Measurements from ENCODE around the gene ADAMTS19. TPM values are rescaled to one million over a fixed set of nuclear protein-coding genes. Genes with fewer than 3 reads are reported as not detected.

The ADAMTS19 gene
- total RNA-seq, 1 donor from 2014 or later = 0.12 TPM

DNA sequence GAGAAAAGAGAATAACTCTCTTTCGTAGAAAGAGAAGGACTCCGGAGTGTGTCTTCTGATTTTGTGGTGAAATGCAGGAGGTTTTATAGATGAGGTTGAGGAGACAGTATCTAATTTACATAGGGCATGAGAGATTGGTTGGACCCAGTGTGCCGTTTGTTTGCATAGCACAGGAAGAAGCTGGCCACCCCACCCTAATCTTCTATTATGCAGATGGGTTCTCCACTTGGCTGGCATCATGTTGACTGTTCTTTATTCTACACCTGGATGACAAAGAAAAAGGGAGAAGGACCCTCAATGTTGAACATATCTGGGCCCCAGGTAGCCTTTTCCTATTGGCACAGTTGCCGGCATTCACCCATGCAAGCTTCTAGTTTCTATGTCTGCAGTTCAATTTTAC, 264.5 kb downstream of the ADAMTS19 start:
- H3K4me1 Mint-ChIP-seq (ENCODE audit: low read depth) = no peaks in the 10 kb centered on the region
- H3K4me3 Mint-ChIP-seq (ENCODE audit: unreplicated experiment) = no peak overlapping the region
- no peak overlapping the region for H3K27ac Mint-ChIP-seq (ENCODE audit: unreplicated experiment)

DNA sequence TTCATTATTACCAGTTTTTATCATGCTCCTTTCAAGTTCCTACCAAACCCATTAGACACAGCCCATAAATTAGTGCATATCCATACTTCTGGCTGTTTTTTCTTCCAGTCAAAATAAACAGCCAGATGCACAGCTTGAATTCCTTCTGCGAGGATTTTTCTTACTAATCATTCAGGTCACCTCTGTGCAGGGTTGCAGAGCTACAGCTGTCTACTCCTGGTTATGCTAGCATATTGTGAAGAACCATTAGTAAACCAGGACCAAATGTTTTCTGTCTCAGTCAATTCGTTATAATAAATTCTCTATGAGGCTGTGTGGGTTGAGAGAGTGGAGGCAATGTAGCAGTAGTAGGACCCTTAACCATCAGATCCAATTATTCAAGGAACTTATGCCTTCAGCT, 279.7 kb downstream of the ADAMTS19 start:
- Mint-ChIP-seq H3K4me3 (ENCODE audit: unreplicated experiment) (no peak overlapping the region), H3K4me1 (ENCODE audit: low read depth) (no peaks in the 10 kb centered on the region)
- no peak for DNase-seq (ENCODE audit: low spot score)

More for the DNA sequence above, 264.5 kb downstream of the ADAMTS19 start:
- Mint-ChIP-seq H3K27me3 (ENCODE audit: low read depth) (peaks cover 2% of the 10 kb centered on the region), H3K9me3 (ENCODE audit: low read depth) (no peaks in the 10 kb centered on the region), H3K36me3 (ENCODE audit: low read depth) (no peaks in the 10 kb centered on the region)
- TF ChIP-seq, protein P1, sequence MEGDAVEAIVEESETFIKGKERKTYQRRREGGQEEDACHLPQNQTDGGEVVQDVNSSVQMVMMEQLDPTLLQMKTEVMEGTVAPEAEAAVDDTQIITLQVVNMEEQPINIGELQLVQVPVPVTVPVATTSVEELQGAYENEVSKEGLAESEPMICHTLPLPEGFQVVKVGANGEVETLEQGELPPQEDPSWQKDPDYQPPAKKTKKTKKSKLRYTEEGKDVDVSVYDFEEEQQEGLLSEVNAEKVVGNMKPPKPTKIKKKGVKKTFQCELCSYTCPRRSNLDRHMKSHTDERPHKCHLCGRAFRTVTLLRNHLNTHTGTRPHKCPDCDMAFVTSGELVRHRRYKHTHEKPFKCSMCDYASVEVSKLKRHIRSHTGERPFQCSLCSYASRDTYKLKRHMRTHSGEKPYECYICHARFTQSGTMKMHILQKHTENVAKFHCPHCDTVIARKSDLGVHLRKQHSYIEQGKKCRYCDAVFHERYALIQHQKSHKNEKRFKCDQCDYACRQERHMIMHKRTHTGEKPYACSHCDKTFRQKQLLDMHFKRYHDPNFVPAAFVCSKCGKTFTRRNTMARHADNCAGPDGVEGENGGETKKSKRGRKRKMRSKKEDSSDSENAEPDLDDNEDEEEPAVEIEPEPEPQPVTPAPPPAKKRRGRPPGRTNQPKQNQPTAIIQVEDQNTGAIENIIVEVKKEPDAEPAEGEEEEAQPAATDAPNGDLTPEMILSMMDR (IDR thresholded peaks at IDR 0.05) = no peak
- no peak for DNase-seq (ENCODE audit: low spot score)

DNA sequence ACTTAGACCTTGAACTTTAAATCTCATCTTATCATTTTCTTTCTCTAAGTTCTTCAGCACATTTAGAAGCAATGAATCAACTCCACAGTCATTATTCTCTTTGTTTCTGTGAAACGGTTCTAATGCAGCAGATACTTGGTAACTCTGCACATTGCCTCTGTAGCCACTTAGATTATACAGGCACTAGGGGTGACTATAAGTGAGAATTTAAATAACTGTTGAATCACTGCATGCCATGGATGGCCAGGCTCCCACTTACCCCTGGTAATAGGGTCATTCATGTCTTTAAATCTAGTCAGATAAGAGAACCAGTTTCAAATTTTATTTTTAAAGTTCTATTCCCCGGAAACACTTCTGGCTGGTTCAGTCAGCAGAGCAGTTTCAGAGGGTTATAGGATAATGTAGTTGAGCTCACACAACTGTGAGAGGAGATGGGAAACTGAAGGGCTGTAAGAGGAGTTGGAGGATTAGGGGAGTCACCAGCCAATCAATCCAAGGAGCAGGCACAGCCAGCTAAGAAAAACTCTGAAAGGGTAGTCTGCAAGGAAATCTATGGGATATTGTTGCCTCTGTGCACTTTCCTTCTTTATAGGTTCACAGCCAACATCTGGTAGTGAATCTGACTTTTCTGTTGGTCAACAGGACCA, 283.6 kb downstream of the ADAMTS19 start:
- Mint-ChIP-seq H3K4me1 (ENCODE audit: low read depth) (no peaks in the 10 kb centered on the region), H3K27me3 (ENCODE audit: low read depth) (peaks cover 2% of the 10 kb centered on the region), H3K36me3 (ENCODE audit: low read depth) (no peaks in the 10 kb centered on the region), H3K27ac (ENCODE audit: unreplicated experiment) (no peak overlapping the region), H3K4me3 (ENCODE audit: unreplicated experiment) (no peak overlapping the region), H3K9me3 (ENCODE audit: low read depth) (no peaks in the 10 kb centered on the region)
- no peak for DNase-seq (ENCODE audit: low spot score)
- TF ChIP-seq, protein P1 (IDR thresholded peaks at IDR 0.05) = no peak

More for the DNA sequence above, 279.7 kb downstream of the ADAMTS19 start:
- Mint-ChIP-seq H3K36me3 (ENCODE audit: low read depth) (no peaks in the 10 kb centered on the region), H3K27me3 (ENCODE audit: low read depth) (peaks cover 2% of the 10 kb centered on the region), H3K27ac (ENCODE audit: unreplicated experiment) (no peak overlapping the region), H3K9me3 (ENCODE audit: low read depth) (no peaks in the 10 kb centered on the region)
- TF ChIP-seq, protein P1 (IDR thresholded peaks at IDR 0.05) = no peak

DNA sequence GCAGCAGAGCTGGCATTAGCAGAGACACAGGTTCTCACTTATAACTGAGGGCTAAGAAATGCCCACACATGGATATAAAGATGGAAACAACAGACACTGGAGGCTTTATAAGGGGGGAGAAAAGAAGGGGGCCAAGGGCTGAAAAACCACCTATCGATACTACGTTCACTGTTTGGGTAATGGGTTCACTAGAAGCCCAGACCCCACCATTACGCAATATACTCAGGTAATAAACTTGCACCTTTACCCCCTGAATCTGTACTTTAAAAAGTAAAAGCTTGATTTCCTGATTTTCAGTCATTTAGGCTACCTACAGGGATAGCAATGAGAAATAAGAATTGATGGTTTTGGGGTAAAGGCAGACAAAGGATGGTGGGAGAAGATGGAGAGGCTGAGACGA, 285.9 kb downstream of the ADAMTS19 start:
- no peak overlapping the region for H3K4me3 Mint-ChIP-seq (ENCODE audit: unreplicated experiment)
- no peaks in the 10 kb centered on the region for H3K36me3 Mint-ChIP-seq (ENCODE audit: low read depth)
- H3K27me3 Mint-ChIP-seq (ENCODE audit: low read depth) = peaks cover 2% of the 10 kb centered on the region
- no peaks in the 10 kb centered on the region for H3K4me1 Mint-ChIP-seq (ENCODE audit: low read depth)
- no peak overlapping the region for H3K27ac Mint-ChIP-seq (ENCODE audit: unreplicated experiment)
- no peak for DNase-seq (ENCODE audit: low spot score)
- H3K9me3 Mint-ChIP-seq (ENCODE audit: low read depth) = no peaks in the 10 kb centered on the region
- TF ChIP-seq, protein P1 (IDR thresholded peaks at IDR 0.05) = no peak

DNA sequence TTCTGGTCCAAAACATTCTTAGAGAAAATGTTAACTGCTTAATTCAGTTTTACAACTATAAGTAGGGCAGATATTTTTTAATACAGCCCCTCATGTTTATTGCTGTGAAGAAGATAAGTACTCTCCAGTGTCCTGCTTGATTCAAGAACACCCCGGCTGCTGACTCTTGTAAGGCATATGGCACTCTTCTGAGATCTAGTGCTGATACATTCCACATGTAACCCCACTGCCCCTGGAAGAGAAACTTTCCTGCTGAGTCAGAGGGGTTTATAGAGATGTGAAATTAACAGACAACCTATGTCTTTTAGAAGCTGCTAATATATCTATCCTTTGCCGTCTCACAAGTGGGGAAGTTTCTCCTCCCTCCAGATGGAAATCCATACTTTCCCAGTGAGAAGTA, 286.8 kb downstream of the ADAMTS19 start:
- Mint-ChIP-seq H3K4me1 (ENCODE audit: low read depth) (no peaks in the 10 kb centered on the region), H3K27me3 (ENCODE audit: low read depth) (peaks cover 2% of the 10 kb centered on the region), H3K4me3 (ENCODE audit: unreplicated experiment) (no peak overlapping the region), H3K27ac (ENCODE audit: unreplicated experiment) (no peak overlapping the region), H3K9me3 (ENCODE audit: low read depth) (no peaks in the 10 kb centered on the region), H3K36me3 (ENCODE audit: low read depth) (no peaks in the 10 kb centered on the region)
- TF ChIP-seq, protein P1 (IDR thresholded peaks at IDR 0.05) = no peak
- no peak for DNase-seq (ENCODE audit: low spot score)
